GM18870 (cell line): ENCODE measurements around the gene LEFTY1.
"Not testable (repeated sequence)": the region's sequence is repeated elsewhere in the genome, so short reads cannot be mapped to it uniquely, and the experiment has no call there.

ENCODE experiments used
- ATAC-seq: cut with Tn5 transposase; IDR thresholded peaks from one replicate; pipeline ENCODE4 v1.9.1; 2021; ENCODE audit warnings: moderate library complexity; ENCODE audit not compliant: unreplicated experiment

Gene LEFTY1

DNA sequence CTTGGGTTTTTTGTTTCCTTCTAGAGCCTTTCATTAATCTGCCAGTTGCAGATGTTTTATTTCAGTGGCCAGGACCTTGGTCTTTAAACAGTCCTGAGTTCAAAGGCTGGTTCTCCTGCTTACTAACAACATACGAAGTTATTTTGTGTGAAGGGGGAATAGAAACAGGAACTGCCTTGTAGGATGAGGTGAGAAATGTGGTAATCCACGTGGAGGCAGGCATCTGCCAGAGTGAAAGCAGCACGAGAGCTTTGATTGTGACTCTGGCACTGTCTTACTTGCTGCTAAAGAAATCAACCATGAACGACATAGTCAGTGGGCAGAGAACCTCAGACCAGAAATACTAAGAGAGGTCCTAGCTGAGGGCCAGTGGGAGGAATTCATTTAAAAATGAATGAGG is 37.1 kb downstream of the LEFTY1 start:
- peak; percentile 79 for ATAC-seq

DNA sequence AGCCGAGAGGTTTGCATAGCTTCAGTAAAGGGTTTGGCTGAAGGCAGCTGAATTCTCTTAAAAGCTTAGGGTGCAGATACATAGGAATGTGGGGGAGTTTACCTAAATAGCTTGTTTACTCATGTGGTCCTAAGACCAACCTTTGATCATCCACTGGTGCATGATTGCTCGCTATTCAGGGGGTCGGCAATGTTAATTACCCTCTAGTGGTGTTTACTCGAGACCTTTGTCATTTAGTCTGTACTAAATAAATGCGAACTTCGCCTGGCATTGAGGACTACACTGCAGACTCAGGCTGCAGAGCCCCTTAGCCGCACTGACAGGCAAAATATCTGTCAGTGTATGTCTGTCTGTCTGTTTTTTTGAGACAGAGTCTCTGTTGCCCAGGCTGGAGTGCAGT is 38.6 kb downstream of the LEFTY1 start:
- no peak for ATAC-seq

DNA sequence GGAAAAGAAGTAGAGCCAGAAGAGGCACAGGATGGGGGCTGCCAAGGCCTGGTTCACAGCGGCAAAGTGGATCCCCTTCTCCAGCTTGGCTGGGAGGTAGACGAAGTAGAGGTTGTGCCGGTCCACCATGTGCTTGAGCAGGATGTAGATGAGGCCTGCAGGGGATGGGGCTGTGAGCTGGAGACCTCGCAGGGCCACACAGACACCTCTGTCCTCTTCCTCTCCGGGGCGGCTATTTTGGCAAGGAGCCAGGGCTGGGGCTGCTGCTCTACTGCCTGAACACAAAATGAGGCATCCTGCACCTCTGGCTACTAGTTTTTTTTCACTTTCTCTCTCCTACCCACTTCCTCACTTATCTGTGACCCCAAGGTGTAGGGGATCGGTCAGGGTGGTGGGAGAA is 39.0 kb downstream of the LEFTY1 start:
- no peak for ATAC-seq

DNA sequence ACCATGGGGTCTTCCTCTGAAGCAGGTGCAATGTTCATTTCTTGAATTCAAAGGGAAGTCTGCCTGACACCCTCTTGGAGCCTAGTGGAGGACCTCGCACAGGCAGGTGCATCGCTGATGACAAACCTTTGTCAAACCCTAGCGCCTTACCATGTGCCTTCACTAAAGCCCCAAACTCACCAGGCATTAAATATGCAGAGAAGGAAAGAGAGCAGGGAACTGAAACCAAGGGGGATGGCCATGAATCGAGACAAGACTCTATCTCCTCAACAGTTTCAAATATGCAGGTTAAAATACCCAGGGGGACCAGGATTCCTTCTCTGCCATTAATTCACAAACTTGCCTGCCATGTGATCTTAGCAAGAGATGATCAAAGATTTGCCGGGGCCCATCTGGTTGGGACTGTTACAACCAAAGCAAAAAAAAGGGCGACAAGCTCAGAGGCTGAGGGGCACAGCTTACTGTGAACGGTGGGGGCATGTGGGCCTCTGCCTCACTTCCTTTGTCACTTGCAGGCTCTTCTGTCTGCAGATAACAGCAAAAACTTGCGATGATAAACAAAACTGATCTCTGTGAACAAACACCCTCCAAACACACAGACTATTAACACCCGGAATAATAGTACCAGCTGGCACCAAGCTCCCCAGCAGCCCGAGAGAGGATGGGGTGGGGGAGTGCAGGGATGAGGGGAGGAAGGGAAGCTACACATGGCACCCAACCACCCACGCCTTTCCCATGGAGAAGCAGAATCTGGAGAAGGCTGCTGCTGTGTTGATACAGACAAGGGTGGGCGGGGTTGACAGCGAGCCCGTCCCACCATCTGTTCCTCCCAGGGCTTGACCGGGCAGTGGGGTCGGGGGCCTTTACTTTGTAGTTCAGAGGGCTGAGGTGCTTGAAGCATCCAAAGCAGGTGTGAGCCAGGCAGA is 40.7 kb downstream of the LEFTY1 start:
- peak; percentile 49 for ATAC-seq

DNA sequence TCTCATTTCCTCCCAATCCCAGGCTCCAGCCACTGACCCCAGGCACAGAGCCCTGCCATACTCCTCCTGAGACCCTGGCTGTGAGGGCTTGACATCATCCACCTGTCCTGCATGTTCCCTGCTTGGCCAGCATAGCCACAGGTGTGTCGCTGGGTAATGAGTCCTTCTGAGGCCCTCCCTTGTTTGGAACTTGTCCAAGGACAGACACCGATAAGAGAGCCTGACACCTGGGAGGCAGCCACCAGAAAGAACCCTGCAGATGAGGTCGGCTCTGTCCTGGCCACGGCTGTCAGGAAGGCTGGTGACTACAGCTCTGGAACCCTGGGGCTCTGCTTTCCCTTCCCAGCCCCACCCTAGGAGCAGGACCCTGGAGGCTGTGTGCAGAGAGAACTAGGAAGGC is 41.3 kb downstream of the LEFTY1 start:
- no peak for ATAC-seq

DNA sequence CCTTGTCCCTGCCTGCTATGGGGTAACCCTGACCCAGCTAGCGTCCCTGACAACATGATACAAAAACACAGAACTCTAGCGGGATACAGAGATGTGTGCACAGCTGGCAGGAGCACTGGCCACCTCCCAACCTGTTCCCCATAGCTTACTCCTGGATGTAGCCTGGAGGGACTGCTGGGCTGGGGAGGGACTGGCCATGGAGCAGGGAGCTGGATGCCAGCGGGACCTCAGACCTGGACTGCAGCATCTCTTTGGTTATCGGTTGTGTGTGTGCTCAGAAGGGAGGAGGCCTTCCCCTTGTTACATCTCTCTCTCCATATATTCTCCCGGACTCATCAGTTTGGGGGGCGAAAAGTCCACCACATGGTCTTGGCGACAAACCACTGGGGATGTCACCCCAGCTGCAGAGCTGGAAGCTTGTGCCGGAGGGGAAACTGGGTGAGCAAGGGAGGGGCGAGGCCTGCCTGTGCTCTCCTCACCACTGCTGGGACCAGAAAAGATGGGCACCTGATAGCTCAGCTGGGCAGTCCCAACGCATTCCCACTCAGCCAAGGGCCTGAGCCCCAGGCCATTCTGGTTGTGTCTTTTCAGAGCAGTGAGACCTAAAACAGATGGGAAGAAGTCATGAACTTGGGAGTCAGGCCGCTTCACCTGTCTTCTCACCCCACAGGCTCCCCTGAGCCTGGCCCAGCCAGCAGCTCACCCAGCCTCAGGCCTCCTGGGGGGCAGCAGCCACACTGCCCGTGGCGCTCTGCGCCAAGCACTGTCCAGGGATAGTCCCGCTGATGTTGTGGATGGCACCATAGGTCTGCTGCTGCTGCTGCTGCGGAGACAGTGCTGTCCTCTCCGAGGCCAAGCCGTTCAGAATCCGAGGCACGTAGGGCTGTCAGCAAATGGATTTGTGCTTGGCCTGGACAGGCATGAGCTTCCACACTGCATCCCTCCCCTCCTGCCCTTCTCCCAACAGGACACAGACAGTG is 42.3 kb downstream of the LEFTY1 start:
- no peak for ATAC-seq

DNA sequence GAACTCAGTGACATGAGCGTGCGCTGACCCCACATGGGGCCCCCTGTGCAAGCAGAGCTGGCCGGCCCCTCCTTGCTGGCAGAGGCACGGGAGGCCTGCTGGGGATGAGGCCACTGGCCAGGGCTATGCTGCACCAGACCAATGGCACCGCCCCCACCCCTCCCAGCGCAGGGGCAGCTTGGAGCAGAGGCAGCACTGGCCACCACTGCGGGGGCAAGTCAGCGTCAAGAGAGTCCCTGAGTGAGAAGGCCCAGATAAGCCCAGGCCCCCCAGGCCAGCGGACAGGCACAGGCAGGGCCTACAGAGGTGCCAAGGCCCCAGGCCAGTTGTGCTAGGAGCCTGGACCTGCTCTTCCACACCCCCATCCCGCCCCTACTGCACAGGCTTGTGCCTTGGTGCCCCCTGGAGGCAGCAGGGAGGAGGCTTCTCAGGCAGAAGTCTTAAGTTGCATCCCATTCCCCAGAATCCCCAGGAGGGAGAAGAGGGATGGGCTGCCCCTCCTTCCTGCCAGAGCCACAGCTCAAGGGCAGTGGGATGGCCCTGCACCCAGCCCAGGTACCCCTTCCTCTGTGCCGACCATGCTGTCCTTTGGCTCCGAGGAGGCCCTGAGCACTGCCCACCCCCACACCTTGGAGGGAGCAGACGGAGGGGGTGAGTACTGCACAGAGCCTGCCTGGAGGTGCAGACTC is 43.2 kb downstream of the LEFTY1 start:
- no peak for ATAC-seq

DNA sequence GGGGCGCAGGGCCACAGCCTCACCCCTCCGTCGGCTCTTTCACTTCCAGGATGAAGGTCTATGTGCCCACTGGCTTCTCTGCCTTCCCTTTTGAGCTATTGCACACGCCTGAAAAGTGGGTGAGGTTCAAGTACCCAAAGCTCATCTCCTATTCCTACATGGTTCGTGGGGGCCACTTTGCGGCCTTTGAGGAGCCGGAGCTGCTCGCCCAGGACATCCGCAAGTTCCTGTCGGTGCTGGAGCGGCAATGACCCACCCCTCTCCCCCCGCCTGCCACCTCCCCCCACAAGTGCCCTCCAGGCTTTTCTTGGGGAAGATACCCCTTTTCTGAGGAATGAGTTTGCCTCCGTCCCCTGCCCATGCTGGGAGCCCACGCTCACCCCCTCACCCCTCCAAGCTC is 43.8 kb downstream of the LEFTY1 start:
- no peak for ATAC-seq

DNA sequence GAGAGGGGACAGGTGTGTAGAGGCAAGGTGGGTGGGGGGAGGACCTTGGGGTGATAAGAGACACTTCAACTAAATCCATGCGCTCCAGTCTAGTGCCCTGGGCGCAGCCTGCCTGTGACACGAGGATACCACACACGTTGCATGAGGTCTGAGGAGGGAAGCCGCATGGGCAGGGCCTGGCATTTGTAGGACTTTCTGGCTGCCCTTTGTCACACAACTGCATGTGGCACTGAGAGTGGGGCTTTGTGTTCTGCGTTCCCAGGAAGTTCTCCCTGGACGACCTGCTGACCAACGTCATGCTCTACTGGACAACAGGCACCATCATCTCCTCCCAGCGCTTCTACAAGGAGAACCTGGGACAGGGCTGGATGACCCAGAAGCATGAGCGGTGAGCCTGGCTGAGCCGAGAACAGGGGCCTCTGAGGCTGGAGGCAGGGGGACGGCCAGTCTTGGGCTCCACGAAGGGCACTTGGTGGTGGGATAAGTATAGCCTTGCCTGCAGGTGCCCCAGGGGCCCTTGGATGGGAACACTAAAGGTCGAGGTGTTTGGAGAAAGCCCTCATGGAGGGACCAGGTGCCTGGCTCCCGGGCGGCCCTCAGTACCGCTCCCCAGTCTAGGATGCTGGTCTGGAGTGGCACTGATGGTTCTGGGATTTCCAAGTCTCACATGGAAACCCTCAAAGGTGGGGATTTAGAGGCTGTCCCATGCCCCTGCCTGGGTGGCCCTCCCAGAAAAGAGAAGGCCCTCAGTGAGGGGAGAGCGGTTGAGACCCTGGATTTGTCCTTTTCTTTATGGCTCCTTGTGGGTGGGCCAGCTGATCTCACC is 44.5 kb downstream of the LEFTY1 start:
- no peak for ATAC-seq

DNA sequence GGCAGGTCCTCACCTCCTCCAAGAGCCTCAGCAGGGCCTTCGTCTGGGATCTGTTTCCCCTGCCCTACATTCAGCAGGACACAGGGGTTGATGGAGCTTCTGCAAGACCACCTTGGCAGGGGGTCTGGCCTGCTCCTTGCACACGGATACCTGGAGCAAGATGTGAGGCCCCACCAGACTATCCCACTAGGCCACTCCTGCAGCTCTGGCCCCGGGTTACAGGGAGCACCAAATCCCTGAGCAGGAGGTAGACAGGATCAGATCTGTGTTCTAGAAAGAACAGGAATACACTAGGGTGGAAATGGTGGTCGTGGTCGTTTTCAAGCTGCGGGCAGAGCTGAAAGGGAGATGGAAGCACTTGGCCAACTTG is 45.5 kb downstream of the LEFTY1 start:
- no peak for ATAC-seq

DNA sequence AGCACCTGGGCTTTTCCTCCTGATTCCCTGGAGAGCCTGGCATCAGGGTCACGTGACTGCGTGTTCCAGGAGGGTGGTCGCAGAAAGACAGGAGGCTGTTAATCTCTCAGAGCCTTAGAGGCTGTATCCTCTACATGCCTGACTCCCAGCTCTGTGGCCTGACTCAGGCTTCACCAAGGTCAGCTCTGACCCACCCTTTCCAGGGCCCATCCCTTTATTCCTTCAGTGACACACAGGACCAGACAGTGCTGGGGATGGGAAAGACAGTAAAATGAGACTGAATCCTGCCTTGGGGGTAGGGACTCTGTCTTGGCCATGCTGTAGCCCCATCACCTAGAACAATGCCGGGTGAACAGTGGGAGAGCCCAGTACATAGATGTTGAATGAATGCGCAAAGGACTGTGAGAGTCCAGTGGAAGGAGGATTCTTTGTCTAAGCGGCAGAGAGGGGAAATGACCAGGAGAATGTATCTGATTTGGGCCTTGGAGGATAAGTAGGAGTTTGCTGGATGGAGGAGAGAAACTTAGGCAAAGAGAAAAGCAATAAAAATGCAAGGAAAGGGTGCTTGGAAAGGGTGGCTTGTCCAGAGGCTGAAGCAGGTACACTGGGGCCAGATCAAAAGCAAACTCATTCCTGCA is 46.0 kb downstream of the LEFTY1 start:
- no peak for ATAC-seq

DNA sequence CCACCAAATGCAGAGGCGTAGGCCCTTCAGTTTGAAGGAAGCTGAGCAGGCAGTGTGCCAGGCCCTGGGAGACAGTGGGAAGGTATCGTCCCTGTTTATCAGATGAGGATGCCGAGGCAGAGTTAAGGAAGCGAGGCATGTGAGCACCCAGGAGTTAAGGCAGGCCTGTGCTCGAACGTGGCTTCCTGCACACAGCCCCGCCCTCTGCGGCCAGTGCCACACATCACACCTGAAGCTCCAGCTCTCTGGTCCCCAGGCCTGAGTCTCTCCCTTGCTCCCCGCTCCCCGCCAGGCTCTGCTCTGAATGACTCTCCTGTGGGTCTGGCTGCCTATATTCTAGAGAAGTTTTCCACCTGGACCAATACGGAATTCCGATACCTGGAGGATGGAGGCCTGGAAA is 46.9 kb downstream of the LEFTY1 start:
- ATAC-seq, result no peak

DNA sequence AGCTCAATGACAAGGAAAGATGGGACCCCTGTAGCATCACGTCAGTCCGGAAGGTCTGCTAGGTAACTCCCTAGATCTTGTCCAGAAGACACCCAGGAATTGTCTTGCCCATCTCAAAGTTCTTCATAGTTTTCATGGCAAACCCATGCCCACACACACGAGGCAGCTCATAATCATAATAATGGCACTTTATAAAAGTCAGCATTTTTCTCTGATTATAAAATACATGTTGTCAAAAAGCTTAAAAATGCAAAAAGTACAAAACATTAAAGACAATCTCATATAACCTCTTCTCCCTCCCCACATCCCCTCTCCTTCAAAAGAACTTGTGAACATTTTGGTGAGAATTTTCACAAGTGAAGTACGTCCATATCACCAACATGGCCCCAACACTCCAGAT is 48.2 kb downstream of the LEFTY1 start:
- ATAC-seq, result no peak

DNA sequence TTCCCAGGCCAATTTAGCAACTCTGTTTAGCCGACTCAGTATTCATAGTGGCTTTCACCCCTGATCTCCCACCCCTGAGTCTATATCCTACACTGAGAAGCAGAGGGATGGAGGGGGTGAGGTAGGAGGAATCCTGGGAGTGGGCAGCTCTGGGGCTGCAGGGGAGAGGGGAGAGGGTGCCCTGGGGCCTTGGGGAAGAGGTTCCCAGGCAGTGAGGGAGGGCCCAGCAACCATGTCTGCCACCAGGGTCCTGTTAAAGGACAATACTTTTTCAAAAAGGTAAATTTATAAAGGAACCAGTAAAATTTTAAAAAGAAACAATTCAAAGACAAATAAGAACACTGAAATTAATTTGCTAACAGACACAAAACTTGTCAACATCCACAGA is 48.7 kb downstream of the LEFTY1 start:
- ATAC-seq, result no peak

DNA sequence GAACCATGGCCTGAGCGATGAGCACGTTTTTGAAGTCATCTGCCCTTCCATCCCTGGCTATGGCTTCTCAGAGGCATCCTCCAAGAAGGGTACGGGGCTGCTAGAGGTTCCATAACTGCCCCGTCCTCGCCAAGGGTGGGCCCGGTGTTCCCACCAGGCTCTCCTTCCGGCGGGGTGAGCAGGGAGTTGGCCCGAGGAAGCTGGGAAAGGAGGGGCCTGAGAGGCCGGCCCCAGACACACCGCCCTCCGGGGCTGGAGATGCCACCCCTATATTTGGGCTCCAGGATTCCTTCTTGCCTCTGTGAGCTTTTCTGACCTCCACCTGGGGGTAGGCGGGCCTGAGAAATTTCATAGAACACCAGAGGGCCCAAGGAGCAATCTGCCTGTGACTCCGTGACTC is 50.2 kb downstream of the LEFTY1 start:
- ATAC-seq, result no peak

DNA sequence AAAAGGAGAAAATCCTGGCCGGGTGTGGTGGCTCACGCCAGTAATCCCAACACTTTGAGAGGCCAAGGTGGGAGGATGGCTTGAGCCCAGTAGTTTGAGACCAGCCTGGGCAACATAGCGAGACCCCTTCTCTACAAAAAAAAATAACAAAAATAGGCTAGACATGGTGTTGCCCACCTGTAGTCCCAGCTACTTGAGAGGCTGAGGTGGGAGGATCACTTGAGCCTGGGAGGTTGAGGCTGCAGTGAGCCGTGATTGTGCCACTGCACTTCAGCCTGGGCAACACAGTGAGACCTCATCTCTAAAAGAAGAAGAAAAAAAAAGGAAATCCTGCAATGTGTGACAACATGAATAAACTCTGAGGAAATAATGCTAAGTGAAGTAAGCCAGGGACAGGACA is 52.6 kb downstream of the LEFTY1 start:
- not testable (repeated sequence) for ATAC-seq
